Hematopoietic multipotent progenitor cell (in vitro differentiated cells): ENCODE measurements around the gene NRSN1. TPM values are rescaled to one million over a fixed set of nuclear protein-coding genes. Genes with fewer than 3 reads are reported as not detected.
A peak's percentile ranks its signal among the peaks of the same experiment; 100 is the strongest.

ENCODE experiments used
- DNase-seq, 3 donors: peaks; one replicate each; pipeline ENCODE4 v3.0.0-alpha.2; 2011 to 2015; ENCODE audit warnings: low read depth in 2 of 3, low spot score in 2 of 3
- total RNA-seq: library from RNA; depleted of rRNA; stranded (reverse); fragments of >200 nt; gene quantifications from one replicate; pipeline ENCODE4 v1.2.3, GENCODE V29; 2012

NRSN1 gene, protein sequence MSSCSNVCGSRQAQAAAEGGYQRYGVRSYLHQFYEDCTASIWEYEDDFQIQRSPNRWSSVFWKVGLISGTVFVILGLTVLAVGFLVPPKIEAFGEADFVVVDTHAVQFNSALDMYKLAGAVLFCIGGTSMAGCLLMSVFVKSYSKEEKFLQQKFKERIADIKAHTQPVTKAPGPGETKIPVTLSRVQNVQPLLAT
- not detected for total RNA-seq

DNA sequence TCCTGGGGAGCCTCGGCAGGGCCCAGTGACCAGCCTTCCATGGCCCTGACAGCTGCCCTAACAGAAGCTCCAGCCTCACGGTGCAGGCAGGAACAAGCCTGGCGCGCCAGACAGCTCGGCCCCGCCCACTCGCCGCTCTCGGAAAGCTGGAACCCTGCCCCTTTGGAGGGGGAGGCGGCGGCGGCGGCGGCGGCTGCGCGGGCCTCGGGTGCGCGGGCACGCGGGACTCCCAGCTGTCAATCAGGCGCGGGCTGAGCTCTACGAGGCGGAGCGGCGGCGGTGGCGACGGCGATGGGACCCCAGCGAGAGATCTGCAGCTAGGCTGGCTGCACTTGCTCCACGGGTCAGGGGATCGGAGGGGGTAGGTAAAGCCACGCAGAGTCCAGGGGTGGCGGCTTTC lies at the start of gene NRSN1:
Gene NRSN1 (plus strand): TSS at position 236 of the 400 bp plus-strand sequence. CDS start 8,113 bp downstream, outside the sequence.
- DNase-seq: peak in 1 of 3 donors; percentile 1

DNA sequence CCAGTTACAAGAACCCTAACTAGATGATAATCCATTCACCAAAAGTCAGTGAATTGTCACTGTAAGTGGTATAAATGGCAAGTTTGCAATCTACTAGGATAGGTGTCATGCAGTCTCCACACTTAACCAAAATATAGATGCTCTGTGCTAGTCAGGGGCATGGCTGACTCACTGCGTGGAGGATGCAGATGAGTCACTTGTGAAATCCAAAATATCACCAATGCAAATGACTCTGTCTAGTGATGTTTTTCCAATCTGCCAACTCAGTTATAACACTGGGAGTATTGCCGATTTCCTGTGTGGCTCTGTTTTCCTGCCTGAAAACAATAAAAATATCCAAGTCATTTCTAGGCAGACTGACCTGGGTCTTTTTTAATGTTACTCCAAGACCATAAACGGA lies 47.8 kb upstream of the NRSN1 start:
- DNase-seq: no peak

DNA sequence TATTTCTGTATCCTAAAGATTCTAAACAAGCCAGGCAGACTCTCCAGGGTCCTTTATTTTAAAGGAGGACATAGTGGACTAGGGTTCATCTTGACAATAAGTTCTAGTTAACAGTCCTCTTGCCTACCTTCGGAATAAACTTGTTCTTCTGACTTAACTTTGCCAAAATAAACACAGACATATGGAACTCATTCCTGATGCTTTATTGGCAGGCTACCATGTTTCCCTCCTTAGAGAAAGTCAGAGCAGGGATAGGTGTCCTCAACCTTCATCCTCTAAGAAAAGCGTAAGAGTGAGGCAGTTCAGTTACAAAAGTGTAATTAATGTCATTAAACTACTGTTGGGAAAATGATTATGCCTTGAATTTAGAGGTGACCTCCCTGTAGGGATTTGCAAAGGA lies 46.9 kb upstream of the NRSN1 start:
- no peak for DNase-seq

DNA sequence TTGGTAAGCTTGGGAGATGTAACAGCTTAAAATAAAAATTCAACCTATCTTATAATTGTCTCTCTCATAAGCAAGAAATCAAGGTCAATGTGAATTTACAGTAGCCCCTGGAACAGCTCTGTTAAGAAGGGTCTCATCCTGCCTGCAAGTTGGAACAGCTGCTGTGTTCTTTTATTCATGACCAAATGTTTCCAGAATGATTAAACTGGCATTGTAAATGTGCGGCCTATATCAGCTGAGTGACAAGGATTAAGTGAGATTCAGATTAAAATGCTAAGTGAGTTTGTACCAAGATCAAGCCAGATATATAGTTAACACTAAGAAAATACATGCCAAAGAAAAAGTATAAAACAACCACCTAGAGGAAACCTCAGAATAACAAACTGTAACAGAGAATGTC lies 45.3 kb upstream of the NRSN1 start:
- DNase-seq: no peak

DNA sequence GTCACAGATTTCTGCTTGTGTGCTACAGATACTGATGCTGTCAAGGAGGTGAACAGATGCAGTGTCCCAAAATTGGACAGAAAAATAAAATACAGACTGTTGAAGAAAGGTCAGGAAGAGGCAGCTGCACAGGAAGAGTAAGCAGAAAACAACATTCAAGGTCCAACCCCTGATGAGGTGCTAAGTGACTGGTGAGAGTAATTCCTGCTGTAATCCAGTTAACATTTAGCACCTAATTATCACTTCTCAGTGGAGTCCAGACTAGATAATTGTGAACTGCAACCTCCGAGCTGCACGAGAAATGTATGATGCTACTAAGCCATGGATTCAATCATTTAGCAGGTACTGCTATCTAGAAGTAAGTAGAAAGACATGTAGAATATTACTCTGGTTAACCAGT lies 36.3 kb upstream of the NRSN1 start:
- no peak for DNase-seq

DNA sequence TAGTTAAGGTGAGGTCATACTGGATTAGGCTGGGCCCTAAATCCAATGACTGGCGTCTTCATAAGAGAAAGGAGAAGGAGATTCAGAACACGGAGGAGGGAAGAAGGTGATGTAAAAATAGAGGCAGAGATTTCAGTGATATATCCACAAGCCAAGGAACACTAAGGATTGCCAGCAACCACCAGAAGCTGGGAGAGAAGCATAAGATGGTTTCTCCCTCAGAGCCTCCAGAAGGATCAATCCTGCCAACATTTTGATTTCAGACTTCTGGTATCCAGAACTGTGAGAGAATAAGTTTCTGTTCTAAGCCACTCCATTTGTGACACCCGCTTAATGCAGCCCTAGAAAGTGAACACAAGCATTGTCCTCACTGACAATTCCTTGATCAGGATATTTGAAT lies 33.6 kb upstream of the NRSN1 start:
- DNase-seq: no peak

DNA sequence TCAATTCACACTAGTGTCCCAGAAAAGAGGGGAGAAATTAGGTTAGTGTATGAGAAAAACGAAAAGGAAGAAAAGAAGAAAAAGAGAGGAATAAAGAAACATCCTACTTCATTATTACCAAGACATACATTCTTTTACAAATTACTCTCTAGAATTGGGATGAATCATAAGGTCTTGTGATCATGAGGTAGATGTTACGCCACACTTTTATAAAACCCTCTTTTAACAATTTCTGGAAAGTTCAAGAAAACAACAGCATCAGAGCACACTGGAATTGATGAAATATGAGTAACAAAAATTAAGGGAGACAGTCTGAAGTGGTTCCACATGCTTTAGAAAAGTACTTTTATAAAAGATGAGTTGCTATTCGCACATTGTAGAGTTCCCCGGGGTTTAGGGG lies 32.6 kb upstream of the NRSN1 start:
- DNase-seq: no peak

GRCh38 chr6:24099181-24099580 lies 26.8 kb upstream of the NRSN1 start:
- DNase-seq: no peak

GRCh38 chr6:24100024-24100769 lies 25.8 kb upstream of the NRSN1 start:
- DNase-seq: no peak

- DNase-seq: no peak
Observed at GRCh38 chr6:24100770-24101155, 25.3 kb upstream of the NRSN1 start.

GRCh38 chr6:24105191-24105590 lies 20.8 kb upstream of the NRSN1 start:
- no peak for DNase-seq

GRCh38 chr6:24106291-24106690 lies 19.7 kb upstream of the NRSN1 start:
- DNase-seq: no peak

- DNase-seq: no peak
Observed at GRCh38 chr6:24107294-24107693, 18.7 kb upstream of the NRSN1 start.

DNA sequence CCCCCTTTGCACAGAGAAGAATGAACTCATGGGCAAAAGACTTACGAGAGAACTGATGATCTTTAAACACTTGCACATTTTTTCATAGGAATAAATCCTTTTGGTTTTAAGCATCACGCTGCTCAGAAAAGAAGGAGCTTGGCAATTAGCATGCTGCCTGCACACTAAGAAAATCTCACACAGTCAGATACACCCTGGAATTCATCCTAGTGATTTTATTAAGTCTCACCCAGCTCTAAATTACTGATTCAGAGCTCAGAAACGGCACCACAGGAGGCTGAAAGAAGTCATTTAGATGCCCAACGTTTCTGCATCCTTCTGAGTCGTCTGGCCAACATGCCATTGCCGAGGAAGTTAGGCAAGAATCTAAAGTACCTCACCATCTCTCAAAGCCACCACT lies 18.0 kb upstream of the NRSN1 start:
- DNase-seq: no peak

- no peak for DNase-seq
Observed at GRCh38 chr6:24110417-24110816, 15.6 kb upstream of the NRSN1 start.

DNA sequence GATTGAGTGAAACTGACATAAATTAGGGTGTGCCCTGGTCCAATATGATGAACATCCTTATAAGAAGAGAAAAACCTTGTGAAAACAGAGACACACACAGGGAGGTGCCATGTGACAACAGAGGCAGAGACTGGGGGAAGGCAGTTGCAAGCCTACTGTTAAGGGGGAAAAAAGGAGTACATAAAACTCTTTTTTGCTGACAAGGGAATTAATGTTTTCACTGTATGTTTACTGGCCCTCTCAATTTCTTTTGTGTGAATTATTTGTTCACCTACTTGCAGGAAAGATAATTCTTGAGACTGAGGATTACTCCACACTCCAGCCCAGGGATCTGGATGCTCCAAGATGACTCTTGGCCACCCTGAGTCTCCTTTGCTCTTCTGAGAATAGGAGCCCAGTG lies 12.1 kb upstream of the NRSN1 start:
- DNase-seq: no peak

GRCh38 chr6:24117021-24117420 lies 9.0 kb upstream of the NRSN1 start:
- no peak for DNase-seq

DNA sequence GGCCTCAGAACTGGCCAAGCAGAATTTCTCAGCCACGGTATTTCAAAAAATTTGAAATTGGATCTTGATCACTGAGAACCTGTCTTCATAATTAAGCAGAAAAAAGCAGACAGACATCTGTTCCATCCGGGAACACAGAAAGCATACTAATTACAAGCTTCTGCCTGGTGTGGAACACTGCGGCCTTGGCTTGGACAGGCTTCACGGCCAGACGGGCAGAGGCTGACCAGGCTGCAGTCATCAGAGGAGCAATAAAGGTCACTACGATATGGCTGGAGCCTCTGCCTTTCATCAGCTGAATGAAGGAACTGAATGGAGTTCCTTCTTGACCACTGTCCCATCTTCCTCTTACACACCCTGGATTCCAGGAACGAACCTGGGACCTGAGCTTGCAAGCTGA lies 3.9 kb upstream of the NRSN1 start:
- no peak for DNase-seq

GRCh38 chr6:24126586-24127192 lies 674 bp downstream of the NRSN1 start:
- DNase-seq: peak in 2 of 3 donors; percentile 71 to 93

DNA sequence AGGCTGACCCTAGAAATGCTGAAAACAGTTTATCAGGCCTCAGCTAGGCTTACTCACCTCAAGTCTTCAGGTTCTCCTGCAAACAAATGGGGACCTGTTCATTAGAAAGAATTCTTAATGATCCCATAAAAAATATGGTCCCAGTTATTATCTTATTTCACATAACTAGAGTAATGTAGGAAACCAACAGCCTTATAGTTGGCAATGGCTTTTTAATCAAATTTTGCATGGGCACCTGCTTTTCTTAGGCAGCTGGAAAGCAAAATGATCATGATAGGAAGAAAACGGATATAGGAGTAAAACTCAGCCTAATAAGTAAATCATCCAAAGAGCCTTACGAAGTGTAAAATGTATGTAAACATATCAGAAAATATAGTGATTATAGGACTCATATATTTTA lies 1.3 kb downstream of the NRSN1 start:
- DNase-seq: no peak

DNA sequence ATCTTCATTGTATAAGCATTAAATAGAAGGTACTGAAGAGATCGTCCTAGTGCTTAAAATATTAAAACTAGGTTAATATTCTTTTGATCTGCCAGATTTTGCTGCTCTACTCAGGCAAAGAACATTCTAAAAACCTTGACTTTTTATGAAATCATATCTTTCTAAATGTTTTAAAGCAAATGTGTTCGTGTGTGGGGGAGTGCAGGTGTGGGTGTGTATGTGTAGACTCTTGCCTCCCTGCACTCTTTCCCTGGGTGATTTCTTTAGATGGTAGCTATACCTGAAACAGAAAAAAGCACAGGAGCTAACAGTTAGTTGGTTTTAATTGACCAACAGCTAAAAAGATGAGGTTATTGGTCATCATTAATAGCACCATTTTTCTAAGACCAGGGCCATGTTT lies 5.7 kb downstream of the NRSN1 start:
- no peak for DNase-seq

- DNase-seq: no peak
Observed at GRCh38 chr6:24139080-24139479, 13.1 kb downstream of the NRSN1 start.
